Keratinocyte (primary cell): Measurements from ENCODE around the gene SWAP70. TPM values are rescaled to one million over a fixed set of nuclear protein-coding genes. Genes with fewer than 3 reads are reported as not detected.

ENCODE experiments used
- DNase-seq: peaks from one replicate; pipeline ENCODE4 v3.0.0-alpha.2; 2011; ENCODE audit warnings: low read depth, missing footprints, low spot score
- FAIRE-seq: peaks from 2 replicates; lab custom pipeline; 2011; peaks lifted over from hg19 to GRCh38; lab: Jason Lieb, UNC
- H2AFZ ChIP-seq: 2 replicates; pipeline ENCODE4 v1.6.0; 2012; ENCODE audit warnings: low read length, control low read depth, inconsistent platforms; ENCODE audit not compliant: control insufficient read depth
- H3K27ac ChIP-seq: 2 replicates; pipeline ENCODE4 v1.5.1; 2011; ENCODE audit warnings: low read length; ENCODE audit not compliant: control insufficient read depth, insufficient read depth
- H3K27me3 ChIP-seq: 3 replicates; pipeline ENCODE4 v1.6.0; 2011; ENCODE audit warnings: low read length; ENCODE audit not compliant: control insufficient read depth, insufficient read depth; ENCODE audit errors: extremely low read depth
- H3K36me3 ChIP-seq, 2 experiments: 2 replicates in 1 of 2; 3 replicates in 1 of 2; pipeline ENCODE4 v1.5.1; 2011; ENCODE audit warnings: low read length in 2 of 2, mild to moderate bottlenecking in 1 of 2; ENCODE audit not compliant: control insufficient read depth in 2 of 2, insufficient read depth in 2 of 2; ENCODE audit errors: extremely low read depth in 1 of 2
- H3K4me1 ChIP-seq: 3 replicates; pipeline ENCODE4 v1.5.1; 2011; ENCODE audit warnings: low read length; ENCODE audit not compliant: control insufficient read depth, insufficient read depth; ENCODE audit errors: extremely low read depth
- H3K4me2 ChIP-seq: 3 replicates; pipeline ENCODE4 v1.6.0; 2011; ENCODE audit warnings: low read depth, low read length; ENCODE audit not compliant: control insufficient read depth, insufficient read depth; ENCODE audit errors: extremely low read depth
- H3K4me3 ChIP-seq, 3 experiments: fragments of 200-600 bp in 1 of 3; sonication (generic) in 1 of 3; 2 replicates in 2 of 3; 3 replicates in 1 of 3; pipeline ENCODE4 v1.5.1; 2011 to 2016; ENCODE audit warnings: low read length in 3 of 3, mild to moderate bottlenecking in 3 of 3, control low read depth in 2 of 3, inconsistent platforms in 1 of 3, low read depth in 1 of 3, mixed read lengths in 1 of 3, mixed run types in 1 of 3, moderate library complexity in 1 of 3; ENCODE audit not compliant: control insufficient read depth in 2 of 3, insufficient read depth in 2 of 3; ENCODE audit errors: extremely low read depth in 1 of 3
- H3K79me2 ChIP-seq: 2 replicates; pipeline ENCODE4 v1.6.0; 2012; ENCODE audit warnings: low read length; ENCODE audit not compliant: control insufficient read depth, insufficient read depth
- H3K9ac ChIP-seq: 3 replicates; pipeline ENCODE4 v1.6.0; 2011; ENCODE audit warnings: low read length; ENCODE audit not compliant: control insufficient read depth, insufficient read depth; ENCODE audit errors: extremely low read depth
- H3K9me1 ChIP-seq: 3 replicates; pipeline ENCODE4 v1.6.0; 2011; ENCODE audit warnings: low read length; ENCODE audit not compliant: control insufficient read depth, insufficient read depth; ENCODE audit errors: extremely low read depth
- H3K9me3 ChIP-seq: 2 replicates; pipeline ENCODE4 v1.5.1; 2012; ENCODE audit warnings: low read depth, low read length; ENCODE audit not compliant: control insufficient read depth
- H4K20me1 ChIP-seq: 3 replicates; pipeline ENCODE4 v1.6.0; 2011; ENCODE audit warnings: low read length; ENCODE audit not compliant: control insufficient read depth, insufficient read depth; ENCODE audit errors: extremely low read depth
- EZH2 ChIP-seq: IDR thresholded peaks from one replicate; pipeline ENCODE4 v1.6.1; 2012; ENCODE audit warnings: inconsistent platforms, mild to moderate bottlenecking, low read length, moderate library complexity
- dilution Hi-C: fragments of 300-500 bp; cut with MboI; formaldehyde crosslinking; loops from one replicate; pipeline ENCODE4 v1.7.0; 2020; ENCODE audit warnings: low sequenced_read_pairs; ENCODE audit not compliant: extremely low pct_ligation_motif_present
- polyA plus RNA-seq, 5 experiments: library from polyadenylated mRNA; depleted of rRNA in 3 of 5; stranded (reverse) in 3 of 5; stranded (forward) in 1 of 5; unstranded in 1 of 5; fragments of >200 nt; gene quantifications; 1 replicate in 1 of 5; 2 replicates in 3 of 5; 3 replicates in 1 of 5; pipeline versions ENCODE4 v1.2.1 to v1.2.3, GENCODE V29; 2011 to 2012; ENCODE audit warnings: missing spikeins in 2 of 5, low read depth in 1 of 5, low replicate concordance in 1 of 5
- TF ChIP-seq, protein P1 (sequence below), 3 experiments: IDR thresholded peaks in 1 of 3; conservative IDR thresholded peaks in 1 of 3; optimal IDR thresholded peaks in 1 of 3; 2 replicates in 2 of 3; 3 replicates in 1 of 3; pipeline versions ENCODE3 to v1.5.1; 2011; ENCODE audit warnings: low read length in 3 of 3, mild to moderate bottlenecking in 3 of 3, moderate library complexity in 2 of 3, control low read depth in 1 of 3, inconsistent platforms in 1 of 3; ENCODE audit not compliant: insufficient read depth in 2 of 3; ENCODE audit errors: extremely low read depth in 1 of 3

SWAP70 gene
- polyA plus RNA-seq, 1 donor (not counting 4 experiments of a cell fraction or from before 2014, with no cell fraction given): 28.5 TPM

DNA sequence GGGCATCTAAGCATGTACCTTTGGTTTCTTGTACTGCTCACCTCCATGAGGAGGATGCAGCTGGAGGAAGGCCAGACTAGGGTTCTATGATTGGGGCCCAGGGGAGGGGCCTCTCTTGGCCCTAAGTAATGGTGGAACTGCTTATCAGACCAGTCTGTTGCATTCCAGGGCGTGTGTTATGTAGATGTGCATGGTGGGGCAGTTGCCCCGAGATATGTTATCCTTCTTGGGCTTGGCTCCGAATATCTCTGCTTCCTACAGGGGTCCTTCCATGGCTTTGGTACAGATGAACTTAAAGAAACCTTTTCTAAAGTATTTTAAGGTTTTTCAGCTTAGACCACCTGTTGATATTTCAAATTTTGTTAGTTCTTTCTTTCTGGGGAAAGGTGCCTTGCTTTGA lies 126.0 kb downstream of the SWAP70 start:
- H3K4me1 ChIP-seq: no peaks in the 10 kb centered on the region
- peaks cover 6 to 7% of the 10 kb centered on the region in 2 experiments for H3K36me3 ChIP-seq
- no peaks in the 10 kb centered on the region for H3K27me3 ChIP-seq
- no peak overlapping the region for H3K4me2 ChIP-seq
- H3K4me3 ChIP-seq: no peak overlapping the region
- no peak for FAIRE-seq
- H3K79me2 ChIP-seq: no peaks in the 10 kb centered on the region
- DNase-seq: no peak
- no peaks in the 10 kb centered on the region for H3K9me1 ChIP-seq
- no peak overlapping the region for H3K9ac ChIP-seq
- no peak overlapping the region for H2AFZ ChIP-seq
- dilution Hi-C loops: no loop called here
- no peaks in the 10 kb centered on the region for H3K9me3 ChIP-seq
- TF ChIP-seq EZH2: no peak
- TF ChIP-seq, protein P1, sequence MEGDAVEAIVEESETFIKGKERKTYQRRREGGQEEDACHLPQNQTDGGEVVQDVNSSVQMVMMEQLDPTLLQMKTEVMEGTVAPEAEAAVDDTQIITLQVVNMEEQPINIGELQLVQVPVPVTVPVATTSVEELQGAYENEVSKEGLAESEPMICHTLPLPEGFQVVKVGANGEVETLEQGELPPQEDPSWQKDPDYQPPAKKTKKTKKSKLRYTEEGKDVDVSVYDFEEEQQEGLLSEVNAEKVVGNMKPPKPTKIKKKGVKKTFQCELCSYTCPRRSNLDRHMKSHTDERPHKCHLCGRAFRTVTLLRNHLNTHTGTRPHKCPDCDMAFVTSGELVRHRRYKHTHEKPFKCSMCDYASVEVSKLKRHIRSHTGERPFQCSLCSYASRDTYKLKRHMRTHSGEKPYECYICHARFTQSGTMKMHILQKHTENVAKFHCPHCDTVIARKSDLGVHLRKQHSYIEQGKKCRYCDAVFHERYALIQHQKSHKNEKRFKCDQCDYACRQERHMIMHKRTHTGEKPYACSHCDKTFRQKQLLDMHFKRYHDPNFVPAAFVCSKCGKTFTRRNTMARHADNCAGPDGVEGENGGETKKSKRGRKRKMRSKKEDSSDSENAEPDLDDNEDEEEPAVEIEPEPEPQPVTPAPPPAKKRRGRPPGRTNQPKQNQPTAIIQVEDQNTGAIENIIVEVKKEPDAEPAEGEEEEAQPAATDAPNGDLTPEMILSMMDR (optimal IDR thresholded peaks at IDR 0.05 in 1 of 3, IDR thresholded peaks at IDR 0.05 in 1 of 3, conservative IDR thresholded peaks at IDR 0.05 in 1 of 3; ENCODE audit: extremely low read depth in 1 of 3, insufficient read depth in 2 of 3, low read length in 3 of 3): no peak
- H3K27ac ChIP-seq: no peak overlapping the region
- no peaks in the 10 kb centered on the region for H4K20me1 ChIP-seq

DNA sequence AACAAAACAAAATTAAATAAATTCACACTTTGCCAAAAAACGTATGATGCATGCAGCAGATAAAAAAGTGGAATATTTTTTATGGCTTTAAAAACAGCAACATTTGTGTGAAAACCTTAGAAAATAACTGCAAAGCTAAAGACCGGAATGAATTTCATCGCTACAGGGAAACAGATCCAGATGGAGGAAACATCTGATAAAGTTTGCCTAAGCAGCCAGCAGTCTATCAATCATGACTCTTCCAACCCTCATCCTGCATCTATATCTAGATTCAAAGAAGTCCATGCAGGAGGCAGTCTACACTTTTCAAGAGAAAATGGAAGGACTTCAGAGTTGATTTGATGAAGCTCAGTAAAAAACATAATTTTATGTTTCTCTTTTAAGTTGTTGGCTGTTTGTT lies 126.8 kb downstream of the SWAP70 start:
- Histone ChIP-seq H3K36me3 (peaks cover 6 to 7% of the 10 kb centered on the region in 2 experiments), H3K27ac (no peak overlapping the region), H3K27me3 (no peaks in the 10 kb centered on the region), H3K4me3 (no peak overlapping the region), H3K4me1 (no peaks in the 10 kb centered on the region), H3K9me3 (no peaks in the 10 kb centered on the region), H3K4me2 (no peak overlapping the region), H2AFZ (no peak overlapping the region), H4K20me1 (no peaks in the 10 kb centered on the region), H3K79me2 (no peaks in the 10 kb centered on the region), H3K9ac (no peak overlapping the region), H3K9me1 (no peaks in the 10 kb centered on the region)
- FAIRE-seq (no peak), DNase-seq (no peak)
- dilution Hi-C loops: no loop called here
- TF ChIP-seq EZH2: no peak
- TF ChIP-seq, protein P1 (optimal IDR thresholded peaks at IDR 0.05 in 1 of 3, IDR thresholded peaks at IDR 0.05 in 1 of 3, conservative IDR thresholded peaks at IDR 0.05 in 1 of 3; ENCODE audit: extremely low read depth in 1 of 3, insufficient read depth in 2 of 3, low read length in 3 of 3): no peak
